H9 (cell line): ENCODE measurements around the gene CDKL1. TPM values are rescaled to one million over a fixed set of nuclear protein-coding genes. Genes with fewer than 3 reads are reported as not detected.

Experiments
- DNase-seq: peaks from one replicate; pipeline ENCODE4 v3.0.0-alpha.2; 2017
- H2AFZ ChIP-seq: one replicate; pipeline ENCODE4 v1.6.1; 2013; ENCODE audit warnings: mild to moderate bottlenecking, low read length, control low read depth, moderate library complexity
- H2AK5ac ChIP-seq: 2 replicates; pipeline ENCODE4 v1.6.1; 2013; ENCODE audit warnings: low read length, control low read depth, mixed read lengths; ENCODE audit not compliant: insufficient read length
- H2BK120ac ChIP-seq: one replicate; pipeline ENCODE4 v1.6.1; 2013; ENCODE audit warnings: low read depth, mild to moderate bottlenecking, low read length, control low read depth, inconsistent platforms; ENCODE audit not compliant: poor library complexity, severe bottlenecking
- H2BK12ac ChIP-seq: 2 replicates; pipeline ENCODE4 v1.6.1; 2013; ENCODE audit warnings: low read length, control low read depth, mixed read lengths, low read depth; ENCODE audit not compliant: insufficient read length
- H2BK15ac ChIP-seq: 2 replicates; pipeline ENCODE4 v1.6.1; 2013; ENCODE audit warnings: low read depth, low read length, control low read depth
- H2BK20ac ChIP-seq: one replicate; pipeline ENCODE4 v1.6.1; 2013; ENCODE audit warnings: low read depth, mild to moderate bottlenecking, low read length, control low read depth, inconsistent platforms; ENCODE audit not compliant: poor library complexity, severe bottlenecking
- H2BK5ac ChIP-seq: 2 replicates; pipeline ENCODE4 v1.6.1; 2013; ENCODE audit warnings: low read length, control low read depth, mixed read lengths; ENCODE audit not compliant: insufficient read length
- H3K14ac ChIP-seq: 2 replicates; pipeline ENCODE4 v1.6.1; 2013; ENCODE audit warnings: low read length, control low read depth; ENCODE audit not compliant: insufficient read depth
- H3K18ac ChIP-seq: 2 replicates; pipeline ENCODE4 v1.6.1; 2013; ENCODE audit warnings: low read depth, mild to moderate bottlenecking, mixed read lengths, low read length, control low read depth; ENCODE audit not compliant: insufficient read length
- H3K23ac ChIP-seq: 2 replicates; pipeline ENCODE4 v1.6.1; 2013; ENCODE audit warnings: low read length, control low read depth, mixed read lengths, low read depth; ENCODE audit not compliant: insufficient read length
- H3K23me2 ChIP-seq: 2 replicates; pipeline ENCODE4 v1.6.1; 2013; ENCODE audit warnings: low read depth, mild to moderate bottlenecking, mixed read lengths, low read length, control low read depth; ENCODE audit not compliant: insufficient read length, poor library complexity, severe bottlenecking
- H3K27ac ChIP-seq: 2 replicates; pipeline ENCODE4 v1.5.1; 2013; ENCODE audit warnings: low read length, control low read depth, mixed read lengths, low read depth; ENCODE audit not compliant: insufficient read length
- H3K27me3 ChIP-seq: 2 replicates; pipeline ENCODE4 v1.6.1; 2013; ENCODE audit warnings: low read length, control low read depth, inconsistent platforms; ENCODE audit not compliant: insufficient read depth
- H3K4ac ChIP-seq: 2 replicates; pipeline ENCODE4 v1.6.1; 2013; ENCODE audit warnings: low read depth, mild to moderate bottlenecking, control low read depth, inconsistent platforms, low read length, moderate library complexity
- H3K4me1 ChIP-seq: 2 replicates; pipeline ENCODE4 v1.6.1; 2013; ENCODE audit warnings: low read length, control low read depth, inconsistent platforms; ENCODE audit not compliant: insufficient read depth
- H3K4me2 ChIP-seq: 2 replicates; pipeline ENCODE4 v1.6.1; 2013; ENCODE audit warnings: low read length, control low read depth, mixed read lengths; ENCODE audit not compliant: insufficient read length, insufficient read depth
- H3K56ac ChIP-seq: 2 replicates; pipeline ENCODE4 v1.6.1; 2013; ENCODE audit warnings: low read depth, mild to moderate bottlenecking, mixed read lengths, low read length, control low read depth; ENCODE audit not compliant: insufficient read length
- H3K79me1 ChIP-seq: 2 replicates; pipeline ENCODE4 v1.6.1; 2013; ENCODE audit warnings: low read depth, mild to moderate bottlenecking, moderate library complexity, low read length, control low read depth, inconsistent platforms; ENCODE audit not compliant: insufficient read depth, poor library complexity, severe bottlenecking
- H3K79me2 ChIP-seq: 2 replicates; pipeline ENCODE4 v1.6.1; 2013; ENCODE audit warnings: low read length, control low read depth, inconsistent platforms; ENCODE audit not compliant: insufficient read depth
- H3K9ac ChIP-seq: 2 replicates; pipeline ENCODE4 v1.6.1; 2013; ENCODE audit warnings: low read length, control low read depth, mixed read lengths; ENCODE audit not compliant: insufficient read length; ENCODE audit errors: extremely low read depth
- H3K9me3 ChIP-seq: one replicate; pipeline ENCODE4 v1.6.1; 2013; ENCODE audit warnings: low read depth, low read length, inconsistent platforms; ENCODE audit not compliant: control insufficient read depth
- H3T11ph ChIP-seq: one replicate; pipeline ENCODE4 v1.6.1; 2013; ENCODE audit warnings: mild to moderate bottlenecking, low read length, control low read depth, inconsistent platforms
- H4K20me1 ChIP-seq: one replicate; pipeline ENCODE4 v1.6.1; 2013; ENCODE audit not compliant: control insufficient read depth, insufficient read length, insufficient read depth
- H4K5ac ChIP-seq: 2 replicates; pipeline ENCODE4 v1.6.1; 2013; ENCODE audit warnings: low read depth, mild to moderate bottlenecking, mixed read lengths, low read length, control low read depth; ENCODE audit not compliant: insufficient read length
- H4K8ac ChIP-seq: replicated peaks from 2 replicates; pipeline ENCODE4 v1.6.1; 2013; ENCODE audit warnings: low read length, control low read depth, mixed read lengths, low read depth; ENCODE audit not compliant: insufficient read length
- H4K91ac ChIP-seq: 2 replicates; pipeline ENCODE4 v1.6.1; 2013; ENCODE audit warnings: low read depth, mild to moderate bottlenecking, moderate library complexity, mixed read lengths, low read length, control low read depth; ENCODE audit not compliant: insufficient read length
- H3K27ac Mint-ChIP-seq, 3 experiments: 2 replicates in 2 of 3; 3 replicates in 1 of 3; pipeline ENCODE4 v1.8.0; 2020 to 2021; ENCODE audit warnings: mixed read lengths in 3 of 3, mild to moderate bottlenecking in 1 of 3, moderate library complexity in 1 of 3
- H3K27me3 Mint-ChIP-seq: 2 replicates; pipeline ENCODE4 v1.8.0; 2021; ENCODE audit warnings: low read depth, mild to moderate bottlenecking, moderate library complexity, mixed read lengths
- H3K36me3 Mint-ChIP-seq, 3 experiments: 2 replicates in 2 of 3; 3 replicates in 1 of 3; pipeline ENCODE4 v1.8.0; 2020 to 2021; ENCODE audit warnings: low read depth in 3 of 3, mixed read lengths in 3 of 3; ENCODE audit not compliant: insufficient read depth in 1 of 3
- H3K4me1 Mint-ChIP-seq, 2 experiments: 2 replicates each; pipeline ENCODE4 v1.8.0; 2020; ENCODE audit warnings: mixed read lengths in 2 of 2
- H3K4me3 Mint-ChIP-seq, 2 experiments: 2 replicates in 1 of 2; 3 replicates in 1 of 2; pipeline ENCODE4 v1.8.0; 2020 to 2021; ENCODE audit warnings: mild to moderate bottlenecking in 2 of 2, mixed read lengths in 2 of 2, moderate library complexity in 1 of 2
- H3K9me3 Mint-ChIP-seq, 2 experiments: 2 replicates in 1 of 2; 3 replicates in 1 of 2; pipeline ENCODE4 v1.8.0; 2020; ENCODE audit warnings: mild to moderate bottlenecking in 2 of 2, mixed read lengths in 2 of 2, moderate library complexity in 1 of 2
- CTCF ChIP-seq: fragments of 200-600 bp; sonication (generic); conservative IDR thresholded peaks from 3 replicates; pipeline ENCODE4 v1.8.0; 2021; ENCODE audit warnings: antibody characterized with exemption, mild to moderate bottlenecking
- WGBS: extraction: QIAGEN DNeasy Blood & Tissue Kit; methylation state at CpG from one replicate; pipeline ENCODE4 v1.1.7; 2013; ENCODE audit warnings: missing lambda C conversion rate, low lambda C conversion rate, mixed read lengths; ENCODE audit not compliant: insufficient read length; ENCODE audit errors: extremely low coverage; 5-methylcytosine and 5-hydroxymethylcytosine counted together
- total RNA-seq: library from RNA; stranded (reverse); gene quantifications from 2 replicates; pipeline ENCODE4 v1.2.1, GENCODE V29; 2021

CDKL1 gene
- total RNA-seq, 1 experiment from 2014 or later, result 0.72 TPM

DNA sequence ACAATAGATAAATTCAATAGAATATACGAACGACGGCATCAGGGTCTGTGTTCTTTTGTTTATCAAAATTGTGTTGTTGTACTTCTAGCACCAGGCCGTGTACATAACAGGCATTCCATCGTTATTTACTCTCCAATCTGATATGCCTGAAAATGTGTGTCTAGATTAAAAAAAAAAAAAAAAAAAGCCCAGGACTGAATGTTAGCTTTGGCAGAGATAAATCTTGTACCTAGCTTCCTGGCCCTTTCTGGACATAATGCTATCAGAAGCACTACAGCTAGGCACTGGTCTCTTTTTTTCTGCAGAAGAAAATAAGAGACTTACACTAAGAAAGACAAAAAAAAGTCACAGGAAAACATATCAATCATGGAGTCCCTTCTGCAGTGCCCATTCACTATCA lies 37.0 kb downstream of the CDKL1 start:
- H3K9me3 Mint-ChIP-seq, result no peaks in the 10 kb centered on the region; a peak in 1 of 5 replicates
- H3K79me2 ChIP-seq, result no peaks in the 10 kb centered on the region
- H2AFZ ChIP-seq, result no peak overlapping the region
- H2BK5ac ChIP-seq, result no peak overlapping the region
- no peak overlapping the region for H4K5ac ChIP-seq
- H3K79me1 ChIP-seq, result no peaks in the 10 kb centered on the region
- H2BK15ac ChIP-seq, result no peak overlapping the region
- no peak overlapping the region for H2AK5ac ChIP-seq
- no peak overlapping the region for H3K56ac ChIP-seq
- H3K4me2 ChIP-seq, result no peak overlapping the region
- H3K23ac ChIP-seq, result no peak overlapping the region
- H4K20me1 ChIP-seq, result no peaks in the 10 kb centered on the region
- no peaks in the 10 kb centered on the region for H3K4me1 ChIP-seq
- no peak overlapping the region for H3K27ac Mint-ChIP-seq
- no peak overlapping the region for H4K8ac ChIP-seq
- no peaks in the 10 kb centered on the region for H3K27me3 ChIP-seq
- no peaks in the 10 kb centered on the region for H3K23me2 ChIP-seq
- H3K36me3 Mint-ChIP-seq, result no peaks in the 10 kb centered on the region
- H3K18ac ChIP-seq, result no peak overlapping the region
- H2BK120ac ChIP-seq, result no peak overlapping the region
- no CpG with 5 or more reads among the region's 5 CpGs for WGBS
- H3T11ph ChIP-seq, result no peak overlapping the region
- H3K27me3 Mint-ChIP-seq, result no peaks in the 10 kb centered on the region
- no peak overlapping the region for H3K9ac ChIP-seq
- no peak overlapping the region for H3K14ac ChIP-seq
- H3K4me1 Mint-ChIP-seq, result peaks cover 12 to 13% of the 10 kb centered on the region in 2 experiments; a peak in 3 of 4 replicates
- no peak overlapping the region for H2BK20ac ChIP-seq
- no peak for DNase-seq
- no peaks in the 10 kb centered on the region for H3K9me3 ChIP-seq
- no peak overlapping the region for H3K4ac ChIP-seq
- H4K91ac ChIP-seq, result no peak overlapping the region
- no peak overlapping the region for H3K27ac ChIP-seq
- no peak overlapping the region for H3K4me3 Mint-ChIP-seq
- H2BK12ac ChIP-seq, result no peak overlapping the region
- TF ChIP-seq CTCF, result no peak
